SK-N-SH treated with all-trans-retinoic acid at 6 μM for 48 hours (cell line): ENCODE measurements around the gene SMARCA2.

Source experiments
- ATAC-seq: fragments of 200-7000 bp; cut with Tn5 transposase; 3 replicates; pipeline ENCODE4 v1.9.1; 2020; ENCODE audit warnings: mild to moderate bottlenecking, moderate library complexity
- ARNTL ChIP-seq: fragments of 450-650 bp; formaldehyde crosslinking; IDR thresholded peaks from 2 replicates; pipeline ENCODE4 v1.5.0; 2020; ENCODE audit warnings: low read depth, mild to moderate bottlenecking, moderate library complexity, borderline replicate concordance
- BACH2 ChIP-seq: fragments of 250-450 bp; sonication (Bioruptor Pico); IDR thresholded peaks from 2 replicates; pipeline ENCODE4 v1.9.0; 2021; ENCODE audit warnings: mild to moderate bottlenecking, borderline replicate concordance
- CSDC2 ChIP-seq: fragments of 250-450 bp; sonication (Bioruptor Pico); IDR thresholded peaks from 2 replicates; pipeline ENCODE4 v1.5.0; 2020; ENCODE audit warnings: mild to moderate bottlenecking, moderate library complexity
- ESRRG ChIP-seq: fragments of 250-450 bp; sonication (Bioruptor Pico); IDR thresholded peaks from 2 replicates; pipeline ENCODE4 v1.6.1; 2021; ENCODE audit warnings: mild to moderate bottlenecking
- GLIS3 ChIP-seq: fragments of 250-450 bp; sonication (Bioruptor Pico); IDR thresholded peaks from 2 replicates; pipeline ENCODE4 v1.5.0; 2020; ENCODE audit warnings: mild to moderate bottlenecking, moderate library complexity
- ISL1 ChIP-seq: fragments of 250-450 bp; sonication (Bioruptor Pico); IDR thresholded peaks from 2 replicates; pipeline ENCODE4 v2.1.2; 2022; ENCODE audit warnings: mild to moderate bottlenecking, moderate library complexity
- PATZ1 ChIP-seq: fragments of 250-450 bp; sonication (Bioruptor Pico); IDR thresholded peaks from 2 replicates; pipeline ENCODE4 v1.8.0; 2020; ENCODE audit warnings: mild to moderate bottlenecking, moderate library complexity, borderline replicate concordance
- POU6F1 ChIP-seq: fragments of 250-450 bp; sonication (Bioruptor Pico); IDR thresholded peaks from 2 replicates; pipeline ENCODE4 v1.8.0; 2021; ENCODE audit warnings: low read depth, mild to moderate bottlenecking, moderate library complexity, borderline replicate concordance
- PPARA ChIP-seq: fragments of 250-450 bp; sonication (Bioruptor Pico); IDR thresholded peaks from 2 replicates; pipeline ENCODE4 v1.5.0; 2020; ENCODE audit warnings: mild to moderate bottlenecking, borderline replicate concordance
- RARB ChIP-seq: fragments of 250-450 bp; sonication (Bioruptor Pico); IDR thresholded peaks from 2 replicates; pipeline ENCODE4 v1.8.0; 2021; ENCODE audit warnings: mild to moderate bottlenecking, moderate library complexity
- SNAI2 ChIP-seq: fragments of 250-450 bp; sonication (Bioruptor Pico); IDR thresholded peaks from 2 replicates; pipeline ENCODE4 v1.5.0; 2020; ENCODE audit warnings: mild to moderate bottlenecking, moderate library complexity
- TCF4 ChIP-seq: fragments of 250-450 bp; sonication (Bioruptor Pico); IDR thresholded peaks from 2 replicates; pipeline ENCODE4 v1.8.0; 2021; ENCODE audit warnings: mild to moderate bottlenecking, moderate library complexity, borderline replicate concordance
- TOX ChIP-seq: fragments of 250-450 bp; sonication (Bioruptor Pico); IDR thresholded peaks from 2 replicates; pipeline ENCODE4 v1.8.0; 2021; ENCODE audit warnings: mild to moderate bottlenecking, moderate library complexity, borderline replicate concordance
- TSHZ2 ChIP-seq: fragments of 250-450 bp; sonication (Bioruptor Pico); IDR thresholded peaks from 2 replicates; pipeline ENCODE4 v1.5.0; 2020; ENCODE audit warnings: mild to moderate bottlenecking, moderate library complexity
- ZC3H10 ChIP-seq: fragments of 250-450 bp; sonication (Bioruptor Pico); IDR thresholded peaks from 2 replicates; pipeline ENCODE4 v1.5.1; 2021; ENCODE audit warnings: mild to moderate bottlenecking, moderate library complexity
- ZFP3 ChIP-seq: fragments of 250-450 bp; sonication (Bioruptor Pico); IDR thresholded peaks from 2 replicates; pipeline ENCODE4 v1.5.0; 2020; ENCODE audit warnings: mild to moderate bottlenecking, moderate library complexity
- ZFP30 ChIP-seq: fragments of 450-650 bp; formaldehyde crosslinking; IDR thresholded peaks from 2 replicates; pipeline ENCODE4 v1.5.0; 2022; ENCODE audit warnings: mild to moderate bottlenecking, moderate library complexity
- ZNF565 ChIP-seq: fragments of 450-650 bp; formaldehyde crosslinking; conservative IDR thresholded peaks from 2 replicates; pipeline ENCODE4 v1.5.0; 2020; ENCODE audit warnings: low read depth, mild to moderate bottlenecking, moderate library complexity
- ZNF70 ChIP-seq: fragments of 450-650 bp; formaldehyde crosslinking; IDR thresholded peaks from 2 replicates; pipeline ENCODE4 v1.5.0; 2020; ENCODE audit warnings: mild to moderate bottlenecking, moderate library complexity
- ZNF8 ChIP-seq: fragments of 450-650 bp; formaldehyde crosslinking; IDR thresholded peaks from 2 replicates; pipeline ENCODE4 v1.5.0; 2020; ENCODE audit warnings: mild to moderate bottlenecking, moderate library complexity
- TF ChIP-seq, protein P1 (sequence below): fragments of 250-450 bp; sonication (Bioruptor Pico); IDR thresholded peaks from 2 replicates; pipeline ENCODE4 v1.5.1; 2020; ENCODE audit warnings: low read depth, mild to moderate bottlenecking, moderate library complexity
- TF ChIP-seq, protein P2 (sequence below): fragments of 250-450 bp; sonication (Bioruptor Pico); IDR thresholded peaks from 2 replicates; pipeline ENCODE4 v1.5.1; 2021; ENCODE audit warnings: mild to moderate bottlenecking, moderate library complexity

Gene SMARCA2

DNA sequence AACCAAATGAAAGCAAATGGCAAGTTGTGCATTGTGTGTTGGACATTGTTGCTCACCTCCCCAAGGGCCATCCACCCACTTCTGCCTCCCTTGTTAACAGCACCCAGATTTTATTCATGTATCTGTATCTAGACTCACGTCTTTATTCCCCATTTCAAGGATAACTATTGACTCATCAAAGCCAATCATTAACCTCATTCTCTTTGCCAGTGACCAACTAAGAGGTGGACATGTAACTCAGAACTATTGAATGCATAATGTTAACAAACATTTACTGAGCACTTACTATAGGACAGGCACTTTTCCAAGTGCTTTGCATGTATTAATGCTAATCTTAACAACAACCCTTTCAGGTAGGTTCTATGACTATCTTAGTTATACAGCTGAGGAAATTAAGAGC, 45.2 kb upstream of the SMARCA2 start:
- no peak for ATAC-seq
- TF ChIP-seq SNAI2 (CRISPR knock-in tag) (no peak), ESRRG (CRISPR knock-in tag) (no peak), TOX (CRISPR knock-in tag) (no peak), TCF4 (CRISPR knock-in tag) (no peak), ZNF565 (CRISPR knock-in tag) (no peak), ZNF8 (CRISPR knock-in tag) (no peak), ARNTL (CRISPR knock-in tag) (no peak), CSDC2 (CRISPR knock-in tag) (no peak), PATZ1 (CRISPR knock-in tag) (no peak), PPARA (CRISPR knock-in tag) (no peak), ISL1 (CRISPR knock-in tag) (no peak), TSHZ2 (CRISPR knock-in tag) (no peak), BACH2 (CRISPR knock-in tag) (no peak), ZFP3 (CRISPR knock-in tag) (no peak), GLIS3 (CRISPR knock-in tag) (no peak), ZFP30 (CRISPR knock-in tag) (no peak), POU6F1 (CRISPR knock-in tag) (no peak)
- TF ChIP-seq, protein P1, sequence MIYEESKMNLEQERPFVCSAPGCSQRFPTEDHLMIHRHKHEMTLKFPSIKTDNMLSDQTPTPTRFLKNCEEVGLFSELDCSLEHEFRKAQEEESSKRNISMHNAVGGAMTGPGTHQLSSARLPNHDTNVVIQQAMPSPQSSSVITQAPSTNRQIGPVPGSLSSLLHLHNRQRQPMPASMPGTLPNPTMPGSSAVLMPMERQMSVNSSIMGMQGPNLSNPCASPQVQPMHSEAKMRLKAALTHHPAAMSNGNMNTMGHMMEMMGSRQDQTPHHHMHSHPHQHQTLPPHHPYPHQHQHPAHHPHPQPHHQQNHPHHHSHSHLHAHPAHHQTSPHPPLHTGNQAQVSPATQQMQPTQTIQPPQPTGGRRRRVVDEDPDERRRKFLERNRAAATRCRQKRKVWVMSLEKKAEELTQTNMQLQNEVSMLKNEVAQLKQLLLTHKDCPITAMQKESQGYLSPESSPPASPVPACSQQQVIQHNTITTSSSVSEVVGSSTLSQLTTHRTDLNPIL (CRISPR knock-in tag): no peak
- TF ChIP-seq, protein P2, sequence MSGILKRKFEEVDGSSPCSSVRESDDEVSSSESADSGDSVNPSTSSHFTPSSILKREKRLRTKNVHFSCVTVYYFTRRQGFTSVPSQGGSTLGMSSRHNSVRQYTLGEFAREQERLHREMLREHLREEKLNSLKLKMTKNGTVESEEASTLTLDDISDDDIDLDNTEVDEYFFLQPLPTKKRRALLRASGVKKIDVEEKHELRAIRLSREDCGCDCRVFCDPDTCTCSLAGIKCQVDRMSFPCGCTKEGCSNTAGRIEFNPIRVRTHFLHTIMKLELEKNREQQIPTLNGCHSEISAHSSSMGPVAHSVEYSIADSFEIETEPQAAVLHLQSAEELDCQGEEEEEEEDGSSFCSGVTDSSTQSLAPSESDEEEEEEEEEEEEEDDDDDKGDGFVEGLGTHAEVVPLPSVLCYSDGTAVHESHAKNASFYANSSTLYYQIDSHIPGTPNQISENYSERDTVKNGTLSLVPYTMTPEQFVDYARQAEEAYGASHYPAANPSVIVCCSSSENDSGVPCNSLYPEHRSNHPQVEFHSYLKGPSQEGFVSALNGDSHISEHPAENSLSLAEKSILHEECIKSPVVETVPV (CRISPR knock-in tag): no peak

- no peak for ATAC-seq
- no peak for TF ChIP-seq POU6F1 (CRISPR knock-in tag)
- no peak for TF ChIP-seq ZC3H10 (CRISPR knock-in tag)
- no peak for TF ChIP-seq GLIS3 (CRISPR knock-in tag)
- no peak for TF ChIP-seq ESRRG (CRISPR knock-in tag)
- TF ChIP-seq RARB (CRISPR knock-in tag): no peak
- no peak for TF ChIP-seq PATZ1 (CRISPR knock-in tag)
- TF ChIP-seq CSDC2 (CRISPR knock-in tag): no peak
- no peak for TF ChIP-seq SNAI2 (CRISPR knock-in tag)
- TF ChIP-seq TOX (CRISPR knock-in tag): no peak
- no peak for TF ChIP-seq PPARA (CRISPR knock-in tag)
- no peak for TF ChIP-seq ZNF8 (CRISPR knock-in tag)
- TF ChIP-seq ZFP3 (CRISPR knock-in tag): no peak
- no peak for TF ChIP-seq TSHZ2 (CRISPR knock-in tag)
- no peak for TF ChIP-seq ZFP30 (CRISPR knock-in tag)
- no peak for TF ChIP-seq ZNF70 (CRISPR knock-in tag)
These were observed 42.5 kb upstream of the SMARCA2 start for GRCh38 chr9:1972672-1973071.
